Hematopoietic multipotent progenitor cell treated with erythropoietin and hydrocortisone succinate and interleukin-3 and kit ligand, for 8 days (in vitro differentiated cells): ENCODE measurements around the gene FGF14.

Experiments
- DNase-seq: peaks from one replicate; pipeline ENCODE4 v3.0.0-alpha.2; 2015

The FGF14 gene

GRCh38 chr13:101700598-101700997 lies 701.2 kb downstream of the FGF14 start:
- DNase-seq, result no peak

- DNase-seq, result no peak
Observed at GRCh38 chr13:101698400-101698799, 703.4 kb downstream of the FGF14 start.

GRCh38 chr13:101697745-101698144 lies 704.1 kb downstream of the FGF14 start:
- DNase-seq, result no peak

DNA sequence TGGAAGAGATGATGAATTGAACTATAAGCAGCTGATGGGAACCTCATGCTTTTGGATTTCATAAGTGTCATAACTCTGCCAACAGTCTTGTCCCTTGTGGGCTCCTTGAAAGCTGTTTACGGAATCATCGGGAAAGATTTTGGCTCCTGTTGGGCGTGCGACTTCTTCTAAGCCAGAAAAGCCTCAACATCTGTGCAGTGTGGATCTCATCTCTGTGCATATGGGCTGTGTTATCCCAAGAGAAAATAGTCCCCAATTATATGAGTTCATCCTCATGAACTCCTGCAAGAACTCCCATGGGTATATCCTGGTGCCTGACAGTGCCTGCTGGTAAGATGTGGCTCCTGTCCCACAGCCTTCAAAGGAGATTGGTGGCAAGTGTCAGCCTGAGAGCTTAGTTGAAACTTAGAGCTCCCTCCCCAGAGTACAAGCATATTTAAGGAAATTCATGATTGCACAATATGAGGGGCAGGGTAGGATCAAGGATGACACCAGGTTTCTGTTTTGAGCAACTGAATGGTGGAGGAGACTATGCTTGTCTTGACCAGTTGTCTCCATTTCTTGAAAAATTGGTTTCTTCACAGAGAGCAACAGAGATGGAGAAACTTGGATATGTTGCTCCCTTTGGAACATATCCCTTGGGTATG lies 705.9 kb downstream of the FGF14 start:
- DNase-seq, result no peak

- no peak for DNase-seq
Observed at GRCh38 chr13:101691341-101691860, 710.4 kb downstream of the FGF14 start.

DNA sequence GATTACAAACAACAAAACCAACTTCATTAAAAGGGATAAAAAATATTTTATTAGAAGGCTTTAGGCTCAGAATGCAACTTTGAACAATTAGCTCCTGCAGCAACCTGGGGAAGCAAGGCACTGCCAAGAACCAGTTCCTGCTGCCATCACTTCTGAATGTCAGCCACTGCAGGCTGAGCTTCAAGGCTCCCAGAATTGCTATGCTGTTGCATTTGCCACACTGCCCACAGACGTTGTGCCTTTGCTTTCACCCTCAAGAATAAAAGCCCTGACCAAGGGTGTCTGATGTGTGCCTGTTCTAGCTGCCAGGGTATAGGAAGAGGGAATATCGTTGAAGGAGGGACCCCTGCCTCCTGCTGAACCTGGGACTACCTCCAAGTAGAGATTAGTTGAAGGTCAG lies 711.0 kb downstream of the FGF14 start:
- DNase-seq, result no peak

GRCh38 chr13:101686003-101686402 lies 715.8 kb downstream of the FGF14 start:
- DNase-seq, result no peak

- DNase-seq, result no peak
Observed at GRCh38 chr13:101681834-101682233, 720.0 kb downstream of the FGF14 start.

- DNase-seq, result no peak
Observed at GRCh38 chr13:101673360-101674105, 728.3 kb downstream of the FGF14 start.

GRCh38 chr13:101661839-101662238 lies 740.0 kb downstream of the FGF14 start:
- DNase-seq, result no peak
